IMR-90 (cell line): ENCODE data around the gene PBX3. TPM values are rescaled to one million over a fixed set of nuclear protein-coding genes. Genes with fewer than 3 reads are reported as not detected.

Source experiments
- ATAC-seq: fragments of 200-7000 bp; cut with Tn5 transposase; 2 replicates; pipeline ENCODE4 v1.9.1; 2020; ENCODE audit warnings: low read depth, mild to moderate bottlenecking, moderate library complexity
- BruUV-seq: library from RNA; stranded (reverse); fragments of 400-500 nt; replicated peaks from 2 replicates; lab custom pipeline; 2021; lab: Mats Ljungman, UMichigan
- CTCF ChIA-PET: fragments of 300-600 bp; formaldehyde crosslinking; extraction: SDS; loops from one replicate; lab custom pipeline; 2021; ENCODE audit warnings: antibody characterized with exemption; lab: Yijun Ruan, JAX
- POLR2A ChIA-PET: fragments of 300-600 bp; sonication (Branson Sonifier 250); formaldehyde crosslinking; loops from one replicate; lab custom pipeline; 2022; ENCODE audit warnings: antibody characterized with exemption; ENCODE audit not compliant: unreplicated experiment; lab: Charles Lee
- DNase-seq: peaks from one replicate; pipeline ENCODE4 v3.0.0; 2013
- H2AFZ ChIP-seq: replicated peaks from 2 replicates; pipeline ENCODE3; 2013; ENCODE audit warnings: low read length, mild to moderate bottlenecking; ENCODE audit not compliant: poor library complexity
- H2AK5ac ChIP-seq: 2 replicates; pipeline ENCODE4 v1.6.1; 2013; ENCODE audit warnings: low read depth, low read length, inconsistent platforms
- H2AK9ac ChIP-seq: replicated peaks from 2 replicates; pipeline ENCODE3; 2013; ENCODE audit warnings: mild to moderate bottlenecking, low read depth, low read length, moderate library complexity; ENCODE audit not compliant: poor library complexity
- H2BK120ac ChIP-seq: 2 replicates; pipeline ENCODE4 v1.6.1; 2013; ENCODE audit warnings: low read depth, low read length, inconsistent platforms
- H2BK15ac ChIP-seq: 3 replicates; pipeline ENCODE4 v1.6.1; 2013; ENCODE audit warnings: low read depth, low read length, inconsistent platforms
- H2BK20ac ChIP-seq: 2 replicates; pipeline ENCODE4 v1.6.1; 2013; ENCODE audit warnings: low read depth, mild to moderate bottlenecking, inconsistent platforms, low read length, moderate library complexity
- H2BK5ac ChIP-seq: 2 replicates; pipeline ENCODE4 v1.6.1; 2013; ENCODE audit warnings: mild to moderate bottlenecking, low read depth, low read length, inconsistent platforms; ENCODE audit not compliant: poor library complexity, severe bottlenecking
- H3K14ac ChIP-seq: replicated peaks from 2 replicates; pipeline ENCODE4 v1.6.1; 2013; ENCODE audit warnings: low read depth, low read length, inconsistent platforms
- H3K18ac ChIP-seq: 2 replicates; pipeline ENCODE4 v1.6.1; 2013; ENCODE audit warnings: low read depth, low read length, control low read depth
- H3K23ac ChIP-seq: 2 replicates; pipeline ENCODE4 v1.6.1; 2013; ENCODE audit warnings: low read depth, low read length, inconsistent platforms
- H3K27ac ChIP-seq: 2 replicates; pipeline ENCODE4 v1.5.1; 2013; ENCODE audit warnings: mild to moderate bottlenecking, control low read depth, low read length; ENCODE audit not compliant: insufficient read depth
- H3K27me3 ChIP-seq: 2 replicates; pipeline ENCODE4 v1.6.1; 2013; ENCODE audit warnings: low read length; ENCODE audit not compliant: control insufficient read depth, insufficient read depth
- H3K36me3 ChIP-seq: 2 replicates; pipeline ENCODE4 v1.6.1; 2013; ENCODE audit warnings: low read length, mixed read lengths; ENCODE audit not compliant: control insufficient read depth, insufficient read depth
- H3K4ac ChIP-seq: 2 replicates; pipeline ENCODE4 v1.6.1; 2013; ENCODE audit warnings: low read depth, low read length, inconsistent platforms
- H3K4me1 ChIP-seq: 2 replicates; pipeline ENCODE4 v1.6.1; 2013; ENCODE audit warnings: low read length, mixed read lengths; ENCODE audit not compliant: control insufficient read depth, insufficient read depth
- H3K4me2 ChIP-seq: 2 replicates; pipeline ENCODE4 v1.6.1; 2013; ENCODE audit warnings: low read depth, mild to moderate bottlenecking, control low read depth, low read length, moderate library complexity
- H3K4me3 ChIP-seq: 2 replicates; pipeline ENCODE4 v1.5.1; 2013; ENCODE audit warnings: low read depth, mild to moderate bottlenecking, control low read depth, low read length, moderate library complexity; ENCODE audit not compliant: insufficient read depth
- H3K56ac ChIP-seq: 2 replicates; pipeline ENCODE4 v1.6.1; 2013; ENCODE audit warnings: low read length, inconsistent platforms; ENCODE audit not compliant: insufficient read depth; ENCODE audit errors: extremely low read depth
- H3K79me1 ChIP-seq, 2 experiments: 2 replicates each; pipeline ENCODE4 v1.6.1; 2013; ENCODE audit warnings: low read length in 2 of 2, inconsistent platforms in 1 of 2, low read depth in 1 of 2
- H3K9ac ChIP-seq: 2 replicates; pipeline ENCODE4 v1.6.1; 2013; ENCODE audit warnings: low read depth, low read length, control low read depth
- H3K9me1 ChIP-seq: 2 replicates; pipeline ENCODE4 v1.6.1; 2013; ENCODE audit warnings: low read length, inconsistent platforms; ENCODE audit not compliant: insufficient read depth
- H3K9me3 ChIP-seq: 2 replicates; pipeline ENCODE4 v1.6.1; 2013; ENCODE audit warnings: low read length; ENCODE audit not compliant: control insufficient read depth, insufficient read depth
- H4K20me1 ChIP-seq: 2 replicates; pipeline ENCODE4 v1.6.1; 2013; ENCODE audit warnings: low read length, inconsistent platforms; ENCODE audit not compliant: insufficient read depth
- H4K5ac ChIP-seq: 2 replicates; pipeline ENCODE4 v1.6.1; 2013; ENCODE audit warnings: mild to moderate bottlenecking, low read depth, low read length, control low read depth
- H4K8ac ChIP-seq, 2 experiments: 2 replicates each; pipeline ENCODE4 v1.6.1; 2013; ENCODE audit warnings: low read depth in 2 of 2, low read length in 2 of 2, control low read depth in 1 of 2, inconsistent platforms in 1 of 2
- H4K91ac ChIP-seq: 2 replicates; pipeline ENCODE4 v1.6.1; 2013; ENCODE audit warnings: low read depth, low read length, inconsistent platforms; ENCODE audit not compliant: insufficient read depth
- BHLHE40 ChIP-seq: fragments of 150-350 bp; IDR thresholded peaks from 2 replicates; pipeline ENCODE4 v1.6.1; 2016; ENCODE audit warnings: mild to moderate bottlenecking, low read depth, low read length
- CHD1 ChIP-seq: IDR thresholded peaks from 2 replicates; pipeline ENCODE4 v1.6.1; 2012; ENCODE audit warnings: low read depth, low read length, improper control_type of control experiment
- CTCF ChIP-seq: conservative IDR thresholded peaks from 2 replicates; pipeline ENCODE4 v1.5.1; 2012; ENCODE audit warnings: mild to moderate bottlenecking, low read depth, low read length, improper control_type of control experiment
- ELK1 ChIP-seq: fragments of 150-350 bp; IDR thresholded peaks from 2 replicates; pipeline ENCODE4 v1.6.1; 2016; ENCODE audit warnings: low read depth, mild to moderate bottlenecking, low read length, moderate library complexity, borderline replicate concordance
- FOS ChIP-seq: fragments of 150-350 bp; IDR thresholded peaks from 2 replicates; pipeline ENCODE4 v1.6.1; 2016; ENCODE audit warnings: low read depth, low read length
- MAFK ChIP-seq: IDR thresholded peaks from 2 replicates; pipeline ENCODE4 v1.6.1; 2012; ENCODE audit warnings: low read depth, low read length, improper control_type of control experiment
- MAZ ChIP-seq: IDR thresholded peaks from 2 replicates; pipeline ENCODE4 v1.6.1; 2012; ENCODE audit warnings: low read depth, mild to moderate bottlenecking, low read length, improper control_type of control experiment, moderate library complexity, borderline replicate concordance
- MXI1 ChIP-seq: IDR thresholded peaks from 2 replicates; pipeline ENCODE4 v1.6.1; 2012; ENCODE audit warnings: low read depth, mild to moderate bottlenecking, low read length, moderate library complexity, borderline replicate concordance
- NFE2L2 ChIP-seq: fragments of 150-350 bp; IDR thresholded peaks from 2 replicates; pipeline ENCODE4 v1.6.1; 2016; ENCODE audit warnings: low read depth, mild to moderate bottlenecking, low read length
- POLR2A ChIP-seq: IDR thresholded peaks from 2 replicates; pipeline ENCODE4 v1.6.1; 2012; ENCODE audit warnings: mild to moderate bottlenecking, low read depth, low read length
- RAD21 ChIP-seq: IDR thresholded peaks from 2 replicates; pipeline ENCODE4 v1.6.1; 2012; ENCODE audit warnings: low read length, improper control_type of control experiment
- RCOR1 ChIP-seq: IDR thresholded peaks from 2 replicates; pipeline ENCODE4 v1.6.1; 2012; ENCODE audit warnings: mild to moderate bottlenecking, low read length, improper control_type of control experiment; ENCODE audit not compliant: insufficient replicate concordance
- RFX5 ChIP-seq: IDR thresholded peaks from 2 replicates; pipeline ENCODE4 v1.8.0; 2012; ENCODE audit warnings: low read depth, mild to moderate bottlenecking, low read length, moderate library complexity
- SMC3 ChIP-seq: fragments of 150-350 bp; IDR thresholded peaks from 2 replicates; pipeline ENCODE4 v1.6.1; 2016; ENCODE audit warnings: low read depth, mild to moderate bottlenecking, antibody characterized with exemption, low read length, moderate library complexity
- USF2 ChIP-seq: fragments of 150-350 bp; IDR thresholded peaks from 2 replicates; pipeline ENCODE4 v1.6.1; 2017; ENCODE audit warnings: mild to moderate bottlenecking, antibody characterized with exemption, low read length, low read depth
- WGBS, 2 experiments: methylation state at CpG; one replicate each; pipeline versions ENCODE4 v1.1.5 to v1.1.7; 2013; ENCODE audit warnings: missing lambda C conversion rate in 2 of 2; ENCODE audit not compliant: insufficient read length in 1 of 2; ENCODE audit errors: extremely low coverage in 2 of 2; 5-methylcytosine and 5-hydroxymethylcytosine counted together
- dilution Hi-C: fragments of 300-500 bp; cut with HindIII; formaldehyde crosslinking; loops from one replicate; pipeline ENCODE4 v1.14.3; 2018; ENCODE audit warnings: low sequenced_read_pairs; ENCODE audit not compliant: unreplicated experiment
- in situ Hi-C: fragments of 300-500 bp; cut with MboI; formaldehyde crosslinking; loops from 3 replicates; pipeline ENCODE4 v1.14.3; 2019; ENCODE audit warnings: low sequenced_read_pairs, inconsistent platforms, mixed read lengths
- intact Hi-C: fragments of 100-400 bp; cut with micrococcal nuclease; formaldehyde crosslinking; loops from 2 replicates; pipeline ENCODE4 v1.10.0; 2022
- polyA plus RNA-seq, 3 experiments: library from polyadenylated mRNA; depleted of rRNA; stranded (reverse); fragments of >200 nt; gene quantifications; 2 replicates each; pipeline ENCODE4 v1.2.3, GENCODE V29; 2012; ENCODE audit warnings: low replicate concordance in 1 of 3
- total RNA-seq: library from RNA; depleted of rRNA; stranded (reverse); fragments of >200 nt; gene quantifications from 2 replicates; pipeline ENCODE4 v1.2.3, GENCODE V29; 2012

Gene PBX3
- total and polyA plus RNA-seq, 2 of the 4 experiments (the other 2 are of a cell fraction), result 12.0 to 15.6 TPM

- ChIA-PET CTCF (no interaction called here), POLR2A (no interaction called here)
- no peak overlapping the region for H3K4me2 ChIP-seq
- H2BK5ac ChIP-seq, result no peak overlapping the region
- intact Hi-C loops, result no loop called here
- no peak overlapping the region for H3K23ac ChIP-seq
- no peak overlapping the region for H2BK120ac ChIP-seq
- H2AFZ ChIP-seq, result no peak overlapping the region
- H3K56ac ChIP-seq, result no peak overlapping the region
- TF ChIP-seq MXI1 (no peak), NFE2L2 (no peak), USF2 (no peak), RCOR1 (no peak), CTCF (no peak), MAZ (no peak), CHD1 (no peak), MAFK (no peak), BHLHE40 (no peak), RAD21 (no peak), SMC3 (no peak), FOS (no peak), ELK1 (no peak), POLR2A (no peak), RFX5 (no peak)
- H2AK9ac ChIP-seq, result no peak overlapping the region
- no peaks in the 10 kb centered on the region for H3K79me1 ChIP-seq
- H2AK5ac ChIP-seq, result no peak overlapping the region
- no peak overlapping the region for H3K27ac ChIP-seq
- no peak overlapping the region for H3K4ac ChIP-seq
- H3K9ac ChIP-seq, result no peak overlapping the region
- in situ Hi-C loops, result no loop called here
- no peak overlapping the region for H3K4me3 ChIP-seq
- BruUV-seq, result no TSS peak
- no peak overlapping the region for H4K8ac ChIP-seq
- DNase-seq (no peak), ATAC-seq (no peak)
- no peak overlapping the region for H3K18ac ChIP-seq
- H3K9me1 ChIP-seq, result no peaks in the 10 kb centered on the region; the same call in 1 of the 2 replicates
- no peak overlapping the region for H2BK15ac ChIP-seq
- H3K9me3 ChIP-seq, result no peaks in the 10 kb centered on the region
- no peak overlapping the region for H4K91ac ChIP-seq
- dilution Hi-C loops, result no loop called here
- H4K20me1 ChIP-seq, result no peaks in the 10 kb centered on the region; the same call in 1 of the 2 replicates
- no peak overlapping the region for H2BK20ac ChIP-seq
- H3K14ac ChIP-seq, result no peak overlapping the region
- H3K27me3 ChIP-seq, result peaks cover 1% of the 10 kb centered on the region; the same call in 1 of the 2 replicates
- peaks cover 4% of the 10 kb centered on the region for H3K36me3 ChIP-seq
- 100% methylated on average over 1 of the region's 5 CpGs; no CpG with 5 or more reads in 1 of the 2 experiments for WGBS, 2 experiments
- no peaks in the 10 kb centered on the region for H3K4me1 ChIP-seq
- H4K5ac ChIP-seq, result no peak overlapping the region
These were observed 222.3 kb downstream of the PBX3 start for GRCh38 chr9:125969462-125969861.
